Urinary bladder (tissue), 4 donors: ENCODE results near the gene IL15RA. TPM values are rescaled to one million over a fixed set of nuclear protein-coding genes. Genes with fewer than 3 reads are reported as not detected.

ENCODE experiments used
- DNase-seq: peaks from one replicate; pipeline ENCODE4 v3.0.0-alpha.2; 2015; ENCODE audit errors: extremely low spot score
- H3K27ac ChIP-seq: one replicate; pipeline ENCODE4 v1.5.1; 2013; ENCODE audit warnings: low read depth, mild to moderate bottlenecking, moderate library complexity
- H3K36me3 ChIP-seq: one replicate; pipeline ENCODE4 v1.6.1; 2013; ENCODE audit warnings: mild to moderate bottlenecking, moderate library complexity; ENCODE audit not compliant: insufficient read depth
- H3K4me1 ChIP-seq: one replicate; pipeline ENCODE4 v1.6.1; 2013; ENCODE audit warnings: mild to moderate bottlenecking, moderate library complexity; ENCODE audit not compliant: insufficient read depth
- H3K4me3 ChIP-seq: one replicate; pipeline ENCODE4 v1.5.1; 2013; ENCODE audit warnings: low read depth, low read length
- WGBS: extraction: QIAGEN DNeasy Blood & Tissue Kit; methylation state at CpG from one replicate; pipeline ENCODE4 v1.1.7; 2013; 5-methylcytosine and 5-hydroxymethylcytosine counted together
- polyA plus RNA-seq: library from polyadenylated mRNA; stranded (reverse); fragments of 200-250 nt; gene quantifications from one replicate; pipeline ENCODE4 v1.2.3, GENCODE V29; 2013
- total RNA-seq: library from RNA; depleted of rRNA; stranded (reverse); fragments of >200 nt; gene quantifications from one replicate; pipeline ENCODE4 v1.2.3, GENCODE V29; 2014
- donor health status: healthy with polysubstance abuse.
- donor health status: healthy.

Gene IL15RA
- total and polyA plus RNA-seq, 2 donors: 3.5 to 50.2 TPM

- Histone ChIP-seq H3K27ac (no peak overlapping the region), H3K4me1 (no peaks in the 10 kb centered on the region)
- 89% methylated on average over 1 of the region's 1 CpG for WGBS
Observed at GRCh38 chr10:5992398-5992797, 15.1 kb upstream of the IL15RA start.

GRCh38 chr10:5991708-5992107 lies 14.4 kb upstream of the IL15RA start:
- no peak overlapping the region for H3K27ac ChIP-seq
- H3K4me3 ChIP-seq: no peak overlapping the region
- no peak for DNase-seq
- H3K4me1 ChIP-seq: no peaks in the 10 kb centered on the region
- H3K36me3 ChIP-seq: no peaks in the 10 kb centered on the region

More at GRCh38 chr10:5992398-5992797, 15.1 kb upstream of the IL15RA start:
- Histone ChIP-seq H3K4me3 (no peak overlapping the region), H3K36me3 (no peaks in the 10 kb centered on the region)
- DNase-seq: no peak

- no peak for DNase-seq
- Histone ChIP-seq H3K4me1 (no peaks in the 10 kb centered on the region), H3K27ac (no peak overlapping the region), H3K36me3 (no peaks in the 10 kb centered on the region), H3K4me3 (no peak overlapping the region)
- WGBS: 59% methylated on average over 2 of the region's 2 CpGs
Observed at GRCh38 chr10:5989756-5990155, 12.4 kb upstream of the IL15RA start.

- Histone ChIP-seq H3K4me1 (no peaks in the 10 kb centered on the region), H3K27ac (no peak overlapping the region), H3K36me3 (no peaks in the 10 kb centered on the region), H3K4me3 (no peak overlapping the region)
- 75% methylated on average over 10 of the region's 10 CpGs for WGBS
- DNase-seq: no peak
Observed at GRCh38 chr10:5988336-5988920, 11.1 kb upstream of the IL15RA start.

GRCh38 chr10:5987747-5988146 lies 10.4 kb upstream of the IL15RA start:
- Histone ChIP-seq H3K4me1 (no peaks in the 10 kb centered on the region), H3K4me3 (no peak overlapping the region), H3K36me3 (no peaks in the 10 kb centered on the region), H3K27ac (no peak overlapping the region)
- 44% methylated on average over 4 of the region's 4 CpGs for WGBS
- DNase-seq: no peak

GRCh38 chr10:5985029-5985428 lies 7.7 kb upstream of the IL15RA start:
- WGBS: 85% methylated on average over 5 of the region's 5 CpGs
- Histone ChIP-seq H3K27ac (no peak overlapping the region), H3K36me3 (no peaks in the 10 kb centered on the region)

GRCh38 chr10:5983774-5984173 lies 6.4 kb upstream of the IL15RA start:
- no peak for DNase-seq
- 53% methylated on average over 9 of the region's 9 CpGs for WGBS
- no peaks in the 10 kb centered on the region for H3K4me1 ChIP-seq
- no peak overlapping the region for H3K27ac ChIP-seq
- no peak overlapping the region for H3K4me3 ChIP-seq
- H3K36me3 ChIP-seq: no peaks in the 10 kb centered on the region

More at GRCh38 chr10:5985029-5985428, 7.7 kb upstream of the IL15RA start:
- Histone ChIP-seq H3K4me3 (no peak overlapping the region), H3K4me1 (no peaks in the 10 kb centered on the region)
- DNase-seq: no peak

GRCh38 chr10:5981529-5981928 lies 4.2 kb upstream of the IL15RA start:
- Histone ChIP-seq H3K4me1 (no peaks in the 10 kb centered on the region), H3K4me3 (no peak overlapping the region), H3K27ac (no peak overlapping the region), H3K36me3 (no peaks in the 10 kb centered on the region)
- DNase-seq: no peak
- WGBS: 89% methylated on average over 9 of the region's 9 CpGs

GRCh38 chr10:5978230-5978489 lies 817 bp upstream of the IL15RA start:
- peak overlapping the region; percentile 91 for H3K4me3 ChIP-seq
- no peaks in the 10 kb centered on the region for H3K4me1 ChIP-seq
- peak overlapping the region; percentile 93 for H3K27ac ChIP-seq
- H3K36me3 ChIP-seq: no peaks in the 10 kb centered on the region
- no peak for DNase-seq
- 25% methylated on average over 6 of the region's 6 CpGs for WGBS

GRCh38 chr10:5976512-5977470 lies 552 bp downstream of the IL15RA start:
- no peaks in the 10 kb centered on the region for H3K36me3 ChIP-seq
- peak overlapping the region; percentile 93 for H3K27ac ChIP-seq
- H3K4me3 ChIP-seq: peak overlapping the region; percentile 91
- H3K4me1 ChIP-seq: no peaks in the 10 kb centered on the region
- 2% methylated on average over 82 of the region's 82 CpGs for WGBS
- DNase-seq: no peak

GRCh38 chr10:5975641-5976473 lies 1.5 kb downstream of the IL15RA start:
- DNase-seq: no peak
- peak overlapping the region; percentile 93 for H3K27ac ChIP-seq
- peak overlapping the region; percentile 91 for H3K4me3 ChIP-seq
- no peaks in the 10 kb centered on the region for H3K36me3 ChIP-seq
- WGBS: 81% methylated on average over 20 of the region's 20 CpGs
- H3K4me1 ChIP-seq: no peaks in the 10 kb centered on the region

GRCh38 chr10:5973069-5973468 lies 4.3 kb downstream of the IL15RA start:
- Histone ChIP-seq H3K27ac (no peak overlapping the region), H3K36me3 (no peaks in the 10 kb centered on the region), H3K4me1 (no peaks in the 10 kb centered on the region), H3K4me3 (no peak overlapping the region)
- no peak for DNase-seq
- 93% methylated on average over 4 of the region's 4 CpGs for WGBS

- 77% methylated on average over 4 of the region's 4 CpGs for WGBS
- no peak for DNase-seq
- H3K4me3 ChIP-seq: no peak overlapping the region
- H3K27ac ChIP-seq: no peak overlapping the region
- H3K4me1 ChIP-seq: no peaks in the 10 kb centered on the region
- no peaks in the 10 kb centered on the region for H3K36me3 ChIP-seq
Observed at GRCh38 chr10:5971886-5972285, 5.5 kb downstream of the IL15RA start.
